Measurements from ENCODE around the gene HPSE2.

The HPSE2 gene

DNA sequence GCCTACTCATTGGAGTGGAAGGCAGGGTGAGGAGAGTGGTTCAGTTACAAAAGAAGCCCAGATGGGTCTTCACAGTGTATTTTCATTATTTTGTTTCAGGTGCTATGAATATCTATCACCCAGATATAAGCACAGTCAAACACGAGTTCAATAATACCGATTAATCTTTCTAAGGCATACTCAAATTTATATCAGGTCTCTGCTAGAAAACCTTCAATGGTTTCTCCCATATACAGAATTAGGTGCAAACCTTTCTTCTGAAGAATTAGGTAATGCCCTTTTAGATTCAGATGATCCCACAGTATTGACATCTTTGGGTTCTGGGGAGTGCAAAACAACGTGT is 774.2 kb downstream of the HPSE2 start:
- DNase-seq (ENCODE audit: low read depth): no peak

- peak; percentile 84 for DNase-seq (ENCODE audit: low read depth)
These were observed 774.7 kb downstream of the HPSE2 start for GRCh38 chr10:98460837-98461499.

GRCh38 chr10:98458809-98459784 is 776.6 kb downstream of the HPSE2 start:
- DNase-seq (ENCODE audit: low read depth): no peak

DNA sequence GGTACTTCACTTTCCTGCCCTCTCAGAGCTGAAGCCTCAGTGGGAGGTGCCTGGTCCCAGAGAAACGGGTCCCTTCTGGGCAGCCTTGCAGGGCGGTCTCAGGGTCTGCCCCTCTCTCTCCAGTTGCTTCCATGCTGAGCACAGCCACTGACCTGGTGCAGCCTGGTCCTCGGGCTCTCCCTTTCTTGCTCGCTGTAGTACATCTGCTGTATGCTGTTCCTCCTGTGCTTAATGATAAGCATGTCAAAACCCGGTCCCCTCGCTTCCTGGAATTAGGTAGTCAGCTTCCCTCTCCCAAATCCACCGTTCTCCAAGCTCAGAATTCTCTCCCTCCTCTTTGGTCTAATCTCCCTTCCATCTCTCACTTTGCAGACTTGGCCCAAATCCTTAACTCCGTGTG is 777.9 kb downstream of the HPSE2 start:
- no peak for DNase-seq (ENCODE audit: low read depth)

DNA sequence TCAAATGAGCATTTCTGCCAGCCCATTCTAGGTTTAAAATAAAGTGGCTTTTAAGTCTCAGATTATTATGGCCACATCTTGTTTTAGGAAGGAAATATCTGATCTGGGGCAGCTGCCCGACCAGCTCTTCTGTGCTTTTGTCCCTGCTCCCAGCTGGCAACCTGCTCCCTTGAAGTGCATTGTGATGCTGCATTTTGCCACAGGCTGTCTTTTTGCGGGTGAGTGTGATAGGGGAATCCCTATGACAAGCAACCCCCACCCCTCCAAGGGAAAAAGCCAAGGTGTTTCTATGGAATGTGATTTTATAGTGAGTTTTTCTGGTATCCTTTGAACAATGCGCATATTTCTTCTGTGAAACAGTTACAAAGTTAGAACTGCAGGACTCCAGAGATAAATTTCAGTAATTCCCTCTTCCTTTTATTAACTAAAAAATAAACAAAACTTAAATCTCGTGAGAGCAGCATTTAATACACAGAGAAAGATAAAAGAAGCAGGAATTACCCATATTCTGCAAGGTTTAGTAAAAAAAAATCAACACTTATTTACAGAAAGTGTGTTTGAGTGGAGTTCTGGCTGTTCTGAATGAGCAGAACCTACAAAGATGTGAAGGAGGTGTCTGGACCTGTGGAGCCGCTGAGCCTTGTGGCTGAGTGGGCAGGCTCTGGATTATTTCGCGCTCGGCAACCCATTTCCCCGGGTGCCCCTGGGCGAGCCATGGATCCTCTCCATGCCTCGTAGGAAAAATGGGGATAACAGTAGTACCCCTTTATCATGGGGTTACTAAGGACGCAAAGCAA is 778.8 kb downstream of the HPSE2 start:
- no peak for DNase-seq (ENCODE audit: low read depth)

DNA sequence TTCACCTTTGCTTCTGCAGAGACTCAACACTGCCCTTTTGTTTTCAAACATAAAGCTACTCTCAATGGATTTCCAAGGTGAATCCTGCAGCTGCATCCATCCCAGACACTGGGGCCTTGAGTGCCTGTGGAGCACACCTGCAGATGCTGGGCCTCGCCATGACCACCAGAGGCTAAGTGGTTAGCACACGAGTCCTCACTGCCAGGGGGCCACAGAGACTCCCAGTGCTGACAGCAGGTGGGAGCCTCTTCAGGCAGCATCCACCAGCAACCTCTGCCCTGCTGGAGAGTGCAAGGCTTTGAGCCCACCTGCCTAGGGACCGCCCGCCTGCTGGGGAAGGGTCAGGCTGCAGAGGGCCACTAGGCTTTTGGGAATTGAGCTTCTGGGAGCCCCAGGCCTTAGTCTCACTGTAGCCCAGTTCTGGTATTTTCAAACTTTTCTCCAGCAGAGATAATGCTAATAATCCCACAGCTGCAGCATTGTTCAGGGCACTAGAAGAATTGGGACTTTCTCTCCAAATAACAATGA is 779.5 kb downstream of the HPSE2 start:
- DNase-seq (ENCODE audit: low read depth): no peak

GRCh38 chr10:98453729-98454128 is 781.9 kb downstream of the HPSE2 start:
- no peak for DNase-seq (ENCODE audit: low read depth)

GRCh38 chr10:98450618-98451017 is 785.0 kb downstream of the HPSE2 start:
- no peak for DNase-seq (ENCODE audit: low read depth)

- no peak for DNase-seq (ENCODE audit: low read depth)
These were observed 786.4 kb downstream of the HPSE2 start for GRCh38 chr10:98449287-98449686.

GRCh38 chr10:98446661-98447221 is 788.9 kb downstream of the HPSE2 start, which contains the start of gene HPS1:
HPS1 (minus strand) TSS chr10:98446935; CDS start chr10:98443240, 3,695 bp downstream.
- DNase-seq (ENCODE audit: low read depth): no peak

DNA sequence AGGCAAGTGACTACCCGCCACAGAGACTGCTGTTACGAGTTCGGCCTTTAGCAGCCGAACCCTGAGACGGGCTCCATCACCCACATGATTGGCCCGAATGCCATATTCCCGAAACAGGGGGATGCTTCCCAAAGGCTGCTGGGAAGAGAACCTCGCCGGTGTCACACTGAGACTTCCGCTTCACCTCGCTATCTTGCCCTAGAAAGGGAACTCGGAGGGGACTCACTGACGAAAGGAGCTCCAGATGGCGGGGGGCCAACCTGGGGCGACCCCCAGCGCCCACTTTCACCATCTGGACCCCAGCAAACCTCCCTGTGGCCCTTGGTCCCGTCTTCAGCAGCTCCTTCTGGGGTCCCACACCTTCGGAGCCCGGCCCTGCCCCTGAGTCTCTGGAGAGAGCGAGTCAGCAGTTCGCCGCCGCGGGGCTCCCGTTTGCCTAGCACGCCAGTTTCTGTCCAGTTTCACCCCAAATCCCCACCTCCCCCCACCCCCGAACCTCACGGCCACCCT is 789.4 kb downstream of the HPSE2 start:
- no peak for DNase-seq (ENCODE audit: low read depth)

DNA sequence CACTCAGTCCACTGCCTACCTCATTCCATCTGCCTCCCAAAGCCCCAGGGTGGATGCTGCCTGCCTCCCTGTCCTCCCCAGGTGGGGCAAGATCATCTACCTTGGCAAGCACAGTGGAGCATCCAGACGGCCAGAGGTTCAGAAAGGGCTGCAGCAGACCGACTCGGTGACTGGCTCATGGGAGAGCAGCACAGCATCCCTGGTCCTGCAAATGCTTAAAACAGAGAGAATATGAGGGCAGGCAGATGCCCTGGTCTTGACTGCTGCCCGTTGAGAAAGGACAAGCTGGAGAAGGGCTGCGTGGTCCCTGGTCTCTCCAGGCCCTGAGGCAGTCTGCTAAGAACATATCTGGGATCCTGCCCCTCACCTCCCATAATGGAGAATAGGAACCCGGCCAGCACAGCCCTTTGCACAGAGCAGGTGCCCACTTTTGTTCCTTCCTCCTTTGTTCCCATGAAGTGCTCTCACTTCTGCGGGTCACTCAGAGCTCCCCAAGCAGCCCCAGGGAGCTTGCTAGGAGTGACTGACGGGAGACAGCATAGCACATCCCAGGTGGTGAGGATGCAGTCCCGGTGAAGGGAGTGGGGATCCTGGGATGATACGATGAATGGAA is 790.3 kb downstream of the HPSE2 start:
- DNase-seq (ENCODE audit: low read depth): no peak

GRCh38 chr10:98444314-98445006 is 791.2 kb downstream of the HPSE2 start:
- DNase-seq (ENCODE audit: low read depth): no peak

DNA sequence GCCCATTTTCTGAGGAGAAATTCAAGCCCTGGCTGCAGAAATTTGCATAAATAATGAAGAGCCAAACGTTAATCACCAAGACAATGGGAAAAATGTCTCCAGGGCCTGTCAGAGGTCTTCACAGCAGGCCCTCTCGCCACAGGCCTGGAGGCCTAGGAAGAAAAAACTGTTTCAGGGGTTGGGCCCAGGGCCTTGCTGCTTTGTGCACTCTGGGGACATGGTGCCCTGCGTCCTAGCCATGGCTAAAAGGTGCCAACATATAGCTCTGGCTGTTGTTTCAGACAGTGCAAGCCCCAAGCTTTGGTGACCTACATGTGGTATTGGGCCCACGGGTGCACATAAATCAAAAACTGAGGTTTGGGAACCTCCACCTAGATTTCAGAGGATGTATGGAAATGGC is 796.9 kb downstream of the HPSE2 start:
- no peak for DNase-seq (ENCODE audit: low read depth)

GRCh38 chr10:98436704-98437103 is 798.9 kb downstream of the HPSE2 start:
- no peak for DNase-seq (ENCODE audit: low read depth)

DNA sequence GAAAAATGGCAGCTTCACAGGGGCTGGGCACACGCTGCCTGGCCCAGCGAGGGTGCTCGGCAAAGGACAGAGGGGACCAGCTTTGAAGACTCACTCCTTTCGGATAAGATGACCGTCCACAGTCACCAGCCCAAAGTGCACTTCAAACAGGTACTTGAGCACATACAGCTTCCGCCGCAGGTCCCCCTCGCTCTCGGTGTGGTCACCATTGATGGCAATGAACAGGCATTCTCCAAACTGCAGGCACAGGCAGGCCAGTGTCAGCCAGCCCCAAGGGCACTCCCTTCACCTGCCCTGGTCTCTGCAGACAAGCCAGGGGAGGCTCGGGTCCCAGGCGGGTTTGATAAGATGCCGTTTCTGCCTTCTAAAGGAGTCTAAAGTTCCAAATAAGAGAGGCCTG is 800.5 kb downstream of the HPSE2 start:
- DNase-seq (ENCODE audit: low read depth): no peak

- peak; percentile 48 for DNase-seq (ENCODE audit: low read depth)
These were observed 801.5 kb downstream of the HPSE2 start for GRCh38 chr10:98433881-98434732.

GRCh38 chr10:98433371-98433770 is 802.3 kb downstream of the HPSE2 start:
- DNase-seq (ENCODE audit: low read depth): no peak

GRCh38 chr10:98432330-98432729 is 803.3 kb downstream of the HPSE2 start:
- DNase-seq (ENCODE audit: low read depth): no peak

- no peak for DNase-seq (ENCODE audit: low read depth)
These were observed 804.6 kb downstream of the HPSE2 start for GRCh38 chr10:98431016-98431415.
